Esophagus muscularis mucosa (tissue), 3 donors: ENCODE measurements around the gene METTL25B.

Experiments
- POLR2A ChIP-seq: fragments of 450-650 bp; IDR thresholded peaks from one replicate; pipeline ENCODE4 v1.6.1; 2017; ENCODE audit warnings: antibody characterized with exemption, moderate library complexity, mild to moderate bottlenecking, low read depth
- TF ChIP-seq, protein P1 (sequence below), 3 experiments: fragments of 200-600 bp in 2 of 3; fragments of 450-650 bp in 1 of 3; sonication (generic) in 2 of 3; IDR thresholded peaks; one replicate each; pipeline ENCODE4 v1.5.1; 2017 to 2019; ENCODE audit warnings: antibody characterized with exemption in 3 of 3, mild to moderate bottlenecking in 2 of 3, moderate library complexity in 1 of 3

GRCh38 chr1:156700736-156701531, 27.3 kb upstream of the METTL25B start:
- TF ChIP-seq, protein P1, sequence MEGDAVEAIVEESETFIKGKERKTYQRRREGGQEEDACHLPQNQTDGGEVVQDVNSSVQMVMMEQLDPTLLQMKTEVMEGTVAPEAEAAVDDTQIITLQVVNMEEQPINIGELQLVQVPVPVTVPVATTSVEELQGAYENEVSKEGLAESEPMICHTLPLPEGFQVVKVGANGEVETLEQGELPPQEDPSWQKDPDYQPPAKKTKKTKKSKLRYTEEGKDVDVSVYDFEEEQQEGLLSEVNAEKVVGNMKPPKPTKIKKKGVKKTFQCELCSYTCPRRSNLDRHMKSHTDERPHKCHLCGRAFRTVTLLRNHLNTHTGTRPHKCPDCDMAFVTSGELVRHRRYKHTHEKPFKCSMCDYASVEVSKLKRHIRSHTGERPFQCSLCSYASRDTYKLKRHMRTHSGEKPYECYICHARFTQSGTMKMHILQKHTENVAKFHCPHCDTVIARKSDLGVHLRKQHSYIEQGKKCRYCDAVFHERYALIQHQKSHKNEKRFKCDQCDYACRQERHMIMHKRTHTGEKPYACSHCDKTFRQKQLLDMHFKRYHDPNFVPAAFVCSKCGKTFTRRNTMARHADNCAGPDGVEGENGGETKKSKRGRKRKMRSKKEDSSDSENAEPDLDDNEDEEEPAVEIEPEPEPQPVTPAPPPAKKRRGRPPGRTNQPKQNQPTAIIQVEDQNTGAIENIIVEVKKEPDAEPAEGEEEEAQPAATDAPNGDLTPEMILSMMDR (IDR thresholded peaks at IDR 0.05), result no peak
- TF ChIP-seq POLR2A, result no peak
